ENCODE results near the gene ARG1. TPM values are rescaled to one million over a fixed set of nuclear protein-coding genes. Genes with fewer than 3 reads are reported as not detected.

The ARG1 gene
- total RNA-seq, 4 donors from 2014 or later: 0.81 TPM; not detected in 3

- Histone ChIP-seq H3K36me3 (no peaks in the 10 kb centered on the region), H3K9me3 (no peaks in the 10 kb centered on the region), H3K4me1 (no peaks in the 10 kb centered on the region), H3K27me3 (no peaks in the 10 kb centered on the region), H3K27ac (no peak overlapping the region), H3K4me3 (no peak overlapping the region)
- ATAC-seq: no peak
- 88 to 91% methylated on average over 3 of the region's 3 CpGs for WGBS, 2 donors (ENCODE audit: low coverage in 1 of 2)
- TF ChIP-seq POLR2AphosphoS5 (IDR thresholded peaks at IDR 0.05): no peak
- TF ChIP-seq POLR2A (IDR thresholded peaks at IDR 0.05): no peak
- no peak for TF ChIP-seq EP300 (IDR thresholded peaks at IDR 0.05)
- TF ChIP-seq CTCF (IDR thresholded peaks at IDR 0.05): no peak
Measured at GRCh38 chr6:131552572-131552971, 20.5 kb upstream of the ARG1 start.

GRCh38 chr6:131555992-131556391 lies 17.0 kb upstream of the ARG1 start:
- Histone ChIP-seq H3K36me3 (no peaks in the 10 kb centered on the region), H3K4me1 (no peaks in the 10 kb centered on the region), H3K27me3 (no peaks in the 10 kb centered on the region), H3K27ac (no peak overlapping the region), H3K4me3 (no peak overlapping the region), H3K9me3 (no peaks in the 10 kb centered on the region)
- TF ChIP-seq CTCF (IDR thresholded peaks at IDR 0.05) (no peak), POLR2AphosphoS5 (IDR thresholded peaks at IDR 0.05) (no peak), POLR2A (IDR thresholded peaks at IDR 0.05) (no peak), EP300 (IDR thresholded peaks at IDR 0.05) (no peak)
- ATAC-seq: no peak

GRCh38 chr6:131558922-131559321 lies 14.1 kb upstream of the ARG1 start:
- Histone ChIP-seq H3K4me3 (no peak overlapping the region), H3K27ac (no peak overlapping the region), H3K27me3 (no peaks in the 10 kb centered on the region), H3K36me3 (no peaks in the 10 kb centered on the region), H3K4me1 (no peaks in the 10 kb centered on the region), H3K9me3 (no peaks in the 10 kb centered on the region)
- TF ChIP-seq POLR2A (IDR thresholded peaks at IDR 0.05) (no peak), EP300 (IDR thresholded peaks at IDR 0.05) (no peak), POLR2AphosphoS5 (IDR thresholded peaks at IDR 0.05) (no peak), CTCF (IDR thresholded peaks at IDR 0.05) (no peak)
- 69 to 70% methylated on average over 4 of the region's 4 CpGs for WGBS, 2 donors (ENCODE audit: low coverage in 1 of 2)
- ATAC-seq: no peak

GRCh38 chr6:131561925-131562707 lies 10.9 kb upstream of the ARG1 start:
- no peak overlapping the region for H3K4me3 ChIP-seq
- no peak for ATAC-seq
- H3K36me3 ChIP-seq: no peaks in the 10 kb centered on the region
- H3K4me1 ChIP-seq: no peaks in the 10 kb centered on the region
- TF ChIP-seq POLR2A (IDR thresholded peaks at IDR 0.05): no peak
- no peak for TF ChIP-seq POLR2AphosphoS5 (IDR thresholded peaks at IDR 0.05)
- TF ChIP-seq EP300 (IDR thresholded peaks at IDR 0.05): no peak
- TF ChIP-seq CTCF (IDR thresholded peaks at IDR 0.05): no peak
- H3K27ac ChIP-seq: no peak overlapping the region
- H3K27me3 ChIP-seq: no peaks in the 10 kb centered on the region
- WGBS, 2 donors (ENCODE audit: low coverage in 1 of 2): 78 to 85% methylated on average over 4 of the region's 4 CpGs
- no peaks in the 10 kb centered on the region for H3K9me3 ChIP-seq

- H3K36me3 ChIP-seq: peaks cover 0 to 6% of the 10 kb centered on the region in 2 donors
- 57 to 74% methylated on average over 2 of the region's 2 CpGs for WGBS, 2 donors (ENCODE audit: low coverage in 1 of 2)
- H3K27ac ChIP-seq: no peak overlapping the region
Measured at GRCh38 chr6:131565056-131565455, 8.0 kb upstream of the ARG1 start.

More at GRCh38 chr6:131565056-131565455, 8.0 kb upstream of the ARG1 start:
- H3K4me3 ChIP-seq: no peak overlapping the region
- no peaks in the 10 kb centered on the region for H3K9me3 ChIP-seq
- no peak for ATAC-seq
- no peaks in the 10 kb centered on the region for H3K27me3 ChIP-seq
- TF ChIP-seq POLR2A (IDR thresholded peaks at IDR 0.05) (no peak), CTCF (IDR thresholded peaks at IDR 0.05) (no peak), POLR2AphosphoS5 (IDR thresholded peaks at IDR 0.05) (no peak), EP300 (IDR thresholded peaks at IDR 0.05) (no peak)
- no peaks in the 10 kb centered on the region for H3K4me1 ChIP-seq
